GM23338 (cell line): ENCODE measurements around the gene ATRIP. TPM values are rescaled to one million over a fixed set of nuclear protein-coding genes. Genes with fewer than 3 reads are reported as not detected.
A peak's percentile ranks its signal among the peaks of the same experiment; 100 is the strongest.
"Not testable (repeated sequence)": the region's sequence is repeated elsewhere in the genome, so short reads cannot be mapped to it uniquely, and the experiment has no call there.

Experiments used
- ATAC-seq: fragments of 200-7000 bp; cut with Tn5 transposase; 3 replicates; pipeline ENCODE4 v1.9.1; 2020
- DNase-seq: peaks from one replicate; pipeline ENCODE4 v3.0.0-alpha.2; 2015; ENCODE audit warnings: low spot score
- H2AFZ ChIP-seq: fragments of 200-600 bp; sonication (generic); 2 replicates; pipeline ENCODE4 v1.8.0; 2016; ENCODE audit warnings: antibody characterized with exemption, mild to moderate bottlenecking, moderate library complexity
- H3F3A ChIP-seq: fragments of 200-600 bp; sonication (generic); replicated peaks from 2 replicates; pipeline ENCODE4 v1.8.0; 2017; ENCODE audit warnings: antibody characterized with exemption, mixed run types, low read depth
- H3K27ac ChIP-seq: fragments of 200-600 bp; sonication (generic); 2 replicates; pipeline ENCODE4 v1.6.1; 2016; ENCODE audit warnings: low read depth
- H3K27me3 ChIP-seq: fragments of 200-600 bp; sonication (generic); 2 replicates; pipeline ENCODE4 v1.8.0; 2016; ENCODE audit warnings: mild to moderate bottlenecking, mixed run types, moderate library complexity; ENCODE audit not compliant: insufficient read depth
- H3K36me3 ChIP-seq: fragments of 200-600 bp; sonication (generic); 2 replicates; pipeline ENCODE4 v1.8.0; 2016; ENCODE audit warnings: mild to moderate bottlenecking; ENCODE audit not compliant: insufficient read depth
- H3K4me1 ChIP-seq: fragments of 200-600 bp; sonication (generic); 2 replicates; pipeline ENCODE4 v1.8.0; 2016; ENCODE audit warnings: mild to moderate bottlenecking, moderate library complexity; ENCODE audit not compliant: insufficient read depth
- H3K4me2 ChIP-seq: fragments of 200-600 bp; sonication (generic); 2 replicates; pipeline ENCODE4 v1.7.1; 2017; ENCODE audit warnings: mixed run types
- H3K4me3 ChIP-seq: fragments of 200-600 bp; sonication (generic); 2 replicates; pipeline ENCODE4 v1.6.1; 2016; ENCODE audit warnings: mixed run types
- H3K79me2 ChIP-seq: fragments of 200-600 bp; sonication (generic); replicated peaks from 2 replicates; pipeline ENCODE4 v1.8.0; 2017; ENCODE audit warnings: mild to moderate bottlenecking; ENCODE audit not compliant: insufficient read depth
- H3K9me2 ChIP-seq: fragments of 200-600 bp; sonication (generic); 2 replicates; pipeline ENCODE4 v1.8.0; 2017; ENCODE audit not compliant: insufficient read depth
- H4K20me1 ChIP-seq: fragments of 200-600 bp; sonication (generic); replicated peaks from 2 replicates; pipeline ENCODE4 v1.8.0; 2017; ENCODE audit warnings: mild to moderate bottlenecking; ENCODE audit not compliant: insufficient read depth
- H3K27ac Mint-ChIP-seq: 2 replicates; pipeline ENCODE4 v1.8.0; 2020; ENCODE audit warnings: inconsistent platforms, mild to moderate bottlenecking, moderate library complexity, mixed read lengths
- H3K27me3 Mint-ChIP-seq: 3 replicates; pipeline ENCODE4 v1.8.0; 2022; ENCODE audit warnings: low read depth, mild to moderate bottlenecking, moderate library complexity, mixed read lengths, inconsistent platforms; ENCODE audit not compliant: insufficient read depth, poor library complexity
- H3K36me3 Mint-ChIP-seq: 3 replicates; pipeline ENCODE4 v1.8.0; 2021; ENCODE audit warnings: low read depth, mild to moderate bottlenecking, inconsistent platforms, moderate library complexity, mixed read lengths
- H3K4me1 Mint-ChIP-seq: 3 replicates; pipeline ENCODE4 v1.8.0; 2020; ENCODE audit warnings: mild to moderate bottlenecking, inconsistent platforms, mixed read lengths
- H3K4me3 Mint-ChIP-seq: 3 replicates; pipeline ENCODE4 v1.8.0; 2021; ENCODE audit warnings: moderate library complexity, mild to moderate bottlenecking, inconsistent platforms, mixed read lengths
- H3K9me3 Mint-ChIP-seq: 3 replicates; pipeline ENCODE4 v1.8.0; 2020; ENCODE audit warnings: moderate library complexity, mild to moderate bottlenecking, inconsistent platforms, mixed read lengths
- CREB1 ChIP-seq: fragments of 250-450 bp; sonication (Bioruptor Pico); IDR thresholded peaks from 2 replicates; pipeline ENCODE4 v1.5.0; 2020; ENCODE audit warnings: low read depth, mild to moderate bottlenecking, moderate library complexity
- ETS1 ChIP-seq: IDR thresholded peaks from 2 replicates; pipeline ENCODE4 v1.6.1; 2016; ENCODE audit warnings: antibody characterized with exemption
- EZH2 ChIP-seq: fragments of 200-600 bp; sonication (generic); IDR thresholded peaks from one replicate; pipeline ENCODE4 v1.8.0; 2017; ENCODE audit warnings: antibody characterized with exemption, mild to moderate bottlenecking, low read depth; ENCODE audit not compliant: unreplicated experiment
- EZH2phosphoT487 ChIP-seq: fragments of 200-600 bp; sonication (generic); IDR thresholded peaks from one replicate; pipeline ENCODE4 v1.8.1; 2018; ENCODE audit warnings: antibody characterized with exemption; ENCODE audit not compliant: unreplicated experiment
- REST ChIP-seq: IDR thresholded peaks from one replicate; pipeline ENCODE4 v1.6.1; 2018; ENCODE audit warnings: antibody characterized with exemption; ENCODE audit not compliant: unreplicated experiment
- STAT1 ChIP-seq: IDR thresholded peaks from one replicate; pipeline ENCODE4 v1.6.1; 2016; ENCODE audit warnings: antibody characterized with exemption; ENCODE audit not compliant: unreplicated experiment
- ZNF114 ChIP-seq: fragments of 250-450 bp; sonication (Bioruptor Pico); IDR thresholded peaks from 2 replicates; pipeline ENCODE4 v1.5.0; 2020; ENCODE audit warnings: mild to moderate bottlenecking, moderate library complexity
- ZNF331 ChIP-seq: fragments of 250-450 bp; sonication (Bioruptor Pico); IDR thresholded peaks from 2 replicates; pipeline ENCODE4 v1.5.0; 2020; ENCODE audit warnings: low read depth, mild to moderate bottlenecking, moderate library complexity
- ZNF462 ChIP-seq: fragments of 250-450 bp; sonication (Bioruptor Pico); IDR thresholded peaks from 2 replicates; pipeline ENCODE4 v1.5.0; 2020; ENCODE audit warnings: mild to moderate bottlenecking, moderate library complexity
- polyA plus RNA-seq: library from polyadenylated mRNA; unstranded; fragments of >200 nt; fragmentation: Nextera tagmentation; extraction: Ambion mirVana; gene quantifications from 2 replicates; pipeline ENCODE4 v1.2.1, GENCODE V29; 2016
- total RNA-seq: library from RNA; depleted of rRNA; stranded (reverse); fragments of >200 nt; shearing (Covaris generic); gene quantifications from 2 replicates; pipeline ENCODE4 v1.2.3, GENCODE V29; 2014

Gene ATRIP
- total and polyA plus RNA-seq, 2 experiments from 2014 or later: 5.8 to 17.3 TPM

DNA sequence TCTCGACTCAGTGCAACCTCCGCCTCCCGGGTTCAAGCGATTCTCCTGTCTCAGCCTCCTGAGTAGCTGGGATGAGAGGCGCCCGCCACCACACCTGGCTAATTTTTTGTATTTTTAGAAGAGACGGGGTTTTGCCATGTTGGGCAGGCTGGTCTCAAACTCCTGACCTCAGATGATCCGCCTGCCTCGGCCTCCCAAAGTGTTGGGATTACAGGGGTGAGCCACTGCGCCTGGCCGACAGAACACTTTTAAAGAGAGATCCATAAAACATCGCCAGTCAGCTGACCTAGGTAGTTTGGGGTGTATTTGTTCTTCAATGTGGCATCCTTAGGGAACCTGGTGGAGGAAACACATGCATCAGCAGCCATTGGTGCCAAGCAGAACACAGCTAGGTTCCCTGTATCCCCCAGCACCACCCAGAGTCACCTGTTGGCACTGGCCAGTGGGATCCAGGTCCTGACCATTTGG lies 45.1 kb upstream of the ATRIP start:
- not testable (repeated sequence) for H3K27ac Mint-ChIP-seq, H4K20me1 ChIP-seq, H3K36me3 ChIP-seq, H3F3A ChIP-seq, H2AFZ ChIP-seq, H3K79me2 ChIP-seq, H3K4me3 Mint-ChIP-seq, H3K4me2 ChIP-seq, DNase-seq, H3K27me3 Mint-ChIP-seq, H3K4me3 ChIP-seq, H3K9me3 Mint-ChIP-seq, H3K27ac ChIP-seq, H3K9me2 ChIP-seq, ATAC-seq, H3K27me3 ChIP-seq, H3K4me1 ChIP-seq
- Mint-ChIP-seq H3K36me3 (peaks cover 60% of the 10 kb centered on the region), H3K4me1 (peaks cover 11% of the 10 kb centered on the region)

- Histone ChIP-seq H3K36me3 (peaks cover 8% of the 10 kb centered on the region), H4K20me1 (no peaks in the 10 kb centered on the region; the same call in 1 of the 2 replicates), H3K79me2 (no peaks in the 10 kb centered on the region), H3K27me3 (no peaks in the 10 kb centered on the region), H3K4me3 (no peak overlapping the region), H3F3A (no peaks in the 10 kb centered on the region; the same call in 1 of the 2 replicates), H3K4me2 (no peak overlapping the region), H3K27ac (peak overlapping the region; percentile 56; the same call in 1 of the 2 replicates), H3K9me2 (no peaks in the 10 kb centered on the region), H2AFZ (no peak overlapping the region), H3K4me1 (no peaks in the 10 kb centered on the region)
- Mint-ChIP-seq H3K27me3 (peaks cover 7% of the 10 kb centered on the region), H3K4me3 (no peak overlapping the region), H3K36me3 (peaks cover 67% of the 10 kb centered on the region), H3K27ac (no peak overlapping the region), H3K9me3 (no peaks in the 10 kb centered on the region), H3K4me1 (peaks cover 11% of the 10 kb centered on the region)
- ATAC-seq (no peak), DNase-seq (no peak)
- TF ChIP-seq ZNF462 (CRISPR knock-in tag): no peak
- no peak for TF ChIP-seq EZH2phosphoT487
- TF ChIP-seq STAT1: no peak
- TF ChIP-seq EZH2: no peak
- TF ChIP-seq ETS1: no peak
- TF ChIP-seq CREB1: no peak
- TF ChIP-seq ZNF114 (CRISPR knock-in tag): no peak
- no peak for TF ChIP-seq REST
- no peak for TF ChIP-seq ZNF331 (CRISPR knock-in tag)
Measured at GRCh38 chr3:48402281-48402732, 44.2 kb upstream of the ATRIP start.
